HPDE6-E6E7 (cell line): ENCODE data around the gene DVL1.
A peak's percentile ranks its signal among the peaks of the same experiment; 100 is the strongest.
"Not testable (repeated sequence)": the region's sequence is repeated elsewhere in the genome, so short reads cannot be mapped to it uniquely, and the experiment has no call there.

Source experiments
- DNase-seq: peaks from one replicate; pipeline ENCODE4 v3.0.0; 2011; ENCODE audit warnings: missing footprints; ENCODE audit errors: extremely low spot score

The DVL1 gene

DNA sequence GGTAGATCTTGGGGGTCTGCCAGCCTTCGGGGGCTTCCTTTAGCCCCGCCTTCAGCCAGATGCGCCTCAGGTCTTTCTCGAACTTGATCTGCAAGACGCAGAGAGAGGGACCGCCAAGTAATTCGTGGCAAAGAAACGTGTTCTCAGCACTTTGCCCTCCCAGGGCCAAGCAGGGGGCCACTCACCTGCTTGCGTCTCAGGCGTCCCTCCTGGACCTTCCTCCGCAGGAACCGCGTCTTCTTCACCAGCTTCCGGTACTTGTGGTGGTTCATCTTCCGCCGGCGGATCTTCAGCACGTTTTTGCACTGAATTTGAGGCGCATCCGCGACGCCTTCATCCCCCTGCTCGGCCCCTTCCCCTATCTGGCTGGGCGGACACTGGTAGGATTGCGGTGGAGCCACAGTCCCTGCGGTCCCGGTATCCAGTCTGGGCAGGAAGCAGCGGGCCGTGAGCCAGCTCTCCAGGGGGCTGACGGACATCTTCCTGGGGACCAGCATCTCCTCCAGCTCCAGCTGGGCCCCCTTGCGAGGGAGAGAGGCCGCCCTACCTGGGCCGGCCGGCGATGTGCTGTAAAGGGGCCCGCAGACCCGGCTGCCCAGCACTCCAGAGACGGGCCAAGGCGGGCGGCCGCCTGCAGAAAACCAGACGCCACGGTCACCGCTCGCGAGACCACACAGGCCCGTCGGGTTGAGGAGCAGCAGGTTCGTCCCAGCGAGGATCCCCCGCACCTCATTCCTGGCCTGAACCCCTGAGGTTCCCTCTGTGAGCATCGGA is 24.8 kb upstream of the DVL1 start:
- no peak for DNase-seq

DNA sequence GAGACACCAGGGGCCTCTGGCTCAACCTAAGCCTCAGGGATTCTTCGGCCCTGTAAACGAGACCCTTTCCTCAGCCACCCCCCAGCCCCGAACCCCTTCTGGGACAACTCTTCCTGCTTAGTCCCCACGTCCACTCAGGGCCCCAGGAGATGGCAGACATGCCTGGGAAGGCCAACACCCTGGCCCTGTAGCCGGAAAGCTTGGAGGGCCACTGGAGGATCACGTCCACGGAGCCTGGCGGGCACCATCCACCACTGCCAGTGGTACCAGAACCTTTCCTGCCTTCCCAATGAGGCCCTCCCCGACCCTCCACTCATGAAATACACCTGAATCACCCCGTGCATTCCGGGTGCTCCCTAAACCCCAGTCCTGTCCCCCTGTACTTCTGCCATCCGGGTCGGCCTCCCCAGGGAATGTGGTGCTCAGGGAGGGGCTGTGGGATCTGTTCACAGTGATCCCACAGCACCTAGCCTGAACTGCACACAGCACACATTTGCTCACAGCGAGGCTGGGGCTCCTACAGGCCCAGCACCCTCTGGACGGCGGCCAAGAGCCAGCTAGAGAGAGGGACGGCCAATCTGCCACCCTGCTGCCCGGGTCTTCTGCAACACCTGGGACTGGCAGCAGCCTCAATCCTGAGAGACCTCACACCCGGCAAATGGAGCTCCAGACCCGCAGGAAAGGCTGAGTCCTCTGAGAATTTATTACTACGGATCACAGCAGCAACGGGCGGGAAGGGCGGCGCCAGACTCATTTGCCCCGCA is 24.0 kb upstream of the DVL1 start:
- no peak for DNase-seq

DNA sequence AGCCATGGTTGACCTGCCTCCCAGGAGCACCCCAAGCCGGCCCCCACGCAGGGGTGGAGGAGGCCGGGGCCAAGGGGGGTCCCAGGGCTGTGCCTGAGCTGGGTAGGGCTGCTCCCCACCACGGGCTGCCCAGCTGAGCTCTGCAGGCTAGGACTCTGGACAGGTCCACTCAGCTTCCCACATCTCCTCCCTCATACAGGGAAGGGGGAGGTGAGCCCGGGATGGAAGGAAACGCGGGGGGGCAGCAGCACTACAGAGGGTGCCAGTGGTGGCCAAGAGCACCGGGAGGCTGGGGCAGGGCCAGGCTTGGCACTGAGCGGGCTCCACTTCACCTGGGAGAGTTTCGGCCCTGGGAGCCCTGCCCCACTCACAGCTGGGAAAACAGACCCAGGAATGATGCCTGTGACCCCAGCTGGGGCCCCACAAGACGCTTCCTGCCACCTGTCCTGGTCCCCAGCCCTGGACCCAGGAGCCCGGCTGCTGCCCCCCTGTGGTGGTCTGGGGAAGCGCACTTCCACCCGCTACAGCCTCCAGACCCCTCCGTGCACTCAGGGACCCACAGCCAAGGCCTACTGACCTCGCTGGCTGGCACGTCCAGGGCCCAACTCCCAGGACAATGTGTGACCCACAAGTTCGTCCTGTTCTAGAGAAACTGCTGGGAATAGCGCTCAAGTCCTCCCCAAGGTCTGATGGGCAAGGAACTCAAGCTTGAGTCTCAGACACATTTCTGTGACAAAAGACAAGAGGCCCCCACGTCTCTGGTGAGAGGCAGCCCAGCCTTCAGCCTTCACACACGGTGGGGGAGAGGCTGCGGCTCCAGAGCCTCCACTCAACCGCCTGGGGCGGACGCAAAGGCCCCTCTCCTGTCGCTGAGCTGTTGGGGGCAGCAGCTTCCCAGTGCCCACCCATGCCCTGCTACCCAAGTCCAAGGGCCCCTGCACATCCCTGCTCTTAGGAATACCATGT is 22.8 kb upstream of the DVL1 start:
- DNase-seq: peak; percentile 72

DNA sequence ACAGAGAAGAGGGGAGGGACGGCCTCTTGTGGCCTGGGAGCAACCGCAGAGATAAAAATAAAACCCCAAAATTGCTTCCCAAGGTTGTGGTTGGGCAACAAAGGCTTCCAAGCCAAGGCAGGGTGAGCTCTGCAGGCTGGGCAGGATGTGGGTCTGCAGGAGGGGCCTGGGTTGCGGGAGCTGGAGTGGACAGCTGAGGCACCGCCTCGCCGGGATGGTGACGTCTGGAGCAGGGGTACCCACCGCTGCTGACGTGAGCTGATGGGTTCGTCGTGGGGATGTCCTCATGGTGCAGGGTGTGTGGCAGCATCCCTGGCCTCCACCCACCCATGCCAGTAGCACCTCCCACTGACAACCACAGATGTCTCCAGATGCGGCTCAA is 22.1 kb upstream of the DVL1 start:
- no peak for DNase-seq

DNA sequence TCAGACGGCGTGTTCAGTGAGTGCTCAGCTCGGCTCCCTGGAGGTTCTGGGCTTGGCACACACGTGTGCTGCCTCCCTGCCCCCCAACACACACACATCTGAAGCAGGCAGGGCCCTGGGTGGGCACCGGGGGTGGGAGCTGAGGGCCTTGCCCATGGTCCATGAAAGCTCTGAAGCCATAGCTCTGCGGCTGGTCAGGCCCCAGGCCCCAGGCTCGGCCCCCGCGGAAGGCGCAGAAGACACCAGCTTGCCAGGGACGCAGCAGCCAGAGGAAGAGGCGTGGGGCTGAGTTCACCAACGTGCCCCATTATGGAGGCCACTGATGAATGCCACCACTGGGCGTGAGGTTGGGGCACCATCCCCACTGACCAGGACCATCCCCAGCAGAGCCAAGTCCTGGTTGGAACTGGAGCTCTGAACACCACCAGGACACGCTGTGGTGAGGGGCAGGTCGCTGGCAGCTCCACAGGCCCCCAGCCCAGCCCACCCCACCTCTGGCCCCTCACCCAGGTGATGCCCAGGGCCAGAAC is 21.6 kb upstream of the DVL1 start:
- DNase-seq: no peak

DNA sequence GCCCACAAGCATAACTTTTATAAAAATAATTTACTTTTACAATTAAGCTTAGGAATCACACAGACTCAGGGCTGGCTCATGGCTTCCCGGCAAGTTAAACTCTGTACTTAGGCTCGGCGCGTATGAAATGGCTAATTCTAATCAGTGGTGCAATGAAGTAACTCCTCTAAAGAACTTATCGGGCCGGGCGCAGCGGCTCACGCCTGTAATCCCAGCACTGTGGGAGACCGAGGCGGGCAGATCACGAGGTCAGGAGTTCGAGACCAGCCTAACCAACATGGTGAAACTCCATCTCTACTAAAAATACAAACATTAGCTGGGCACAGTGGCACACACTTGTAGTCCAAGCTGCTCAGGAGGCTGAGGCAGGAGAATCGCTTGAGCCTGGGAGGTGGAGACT is 20.9 kb upstream of the DVL1 start:
- DNase-seq: not testable (repeated sequence)

DNA sequence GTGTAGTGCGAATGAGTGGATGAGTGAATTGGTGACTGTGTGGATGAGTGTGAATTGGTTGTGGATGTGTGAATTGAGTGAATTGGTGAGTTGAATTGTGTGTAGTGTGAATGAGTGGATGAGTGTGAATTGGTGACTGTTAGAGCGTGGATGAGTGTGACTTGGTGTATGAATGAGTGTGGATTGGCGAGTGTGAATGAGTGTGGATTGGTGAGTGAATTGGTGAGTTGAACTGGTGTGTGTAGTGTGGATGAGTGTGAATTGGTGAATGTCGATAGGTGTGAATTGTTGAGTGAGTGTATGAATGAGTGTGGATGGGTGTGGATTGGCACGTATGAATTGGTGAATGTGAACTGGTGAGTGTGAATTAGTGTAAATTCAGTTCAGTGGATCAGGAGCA is 18.1 kb upstream of the DVL1 start:
- DNase-seq: no peak

DNA sequence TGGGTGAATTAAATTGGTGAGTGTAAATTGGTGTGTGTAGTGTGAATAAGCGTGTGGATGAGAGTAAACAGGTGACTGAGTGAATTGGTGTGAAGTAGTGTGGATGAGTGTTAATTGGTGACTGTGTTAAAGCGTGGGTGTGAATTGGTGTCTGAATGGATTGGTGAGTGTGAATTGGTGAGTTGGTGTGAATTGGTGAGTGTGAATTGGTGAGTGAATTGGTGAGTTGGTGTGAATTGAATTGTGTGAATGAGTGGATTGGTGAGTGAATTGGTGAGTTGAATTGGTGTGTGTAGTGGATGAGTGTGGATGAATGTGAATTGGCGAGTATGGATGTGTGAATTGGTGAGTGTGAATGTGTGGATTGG is 17.5 kb upstream of the DVL1 start:
- DNase-seq: no peak

DNA sequence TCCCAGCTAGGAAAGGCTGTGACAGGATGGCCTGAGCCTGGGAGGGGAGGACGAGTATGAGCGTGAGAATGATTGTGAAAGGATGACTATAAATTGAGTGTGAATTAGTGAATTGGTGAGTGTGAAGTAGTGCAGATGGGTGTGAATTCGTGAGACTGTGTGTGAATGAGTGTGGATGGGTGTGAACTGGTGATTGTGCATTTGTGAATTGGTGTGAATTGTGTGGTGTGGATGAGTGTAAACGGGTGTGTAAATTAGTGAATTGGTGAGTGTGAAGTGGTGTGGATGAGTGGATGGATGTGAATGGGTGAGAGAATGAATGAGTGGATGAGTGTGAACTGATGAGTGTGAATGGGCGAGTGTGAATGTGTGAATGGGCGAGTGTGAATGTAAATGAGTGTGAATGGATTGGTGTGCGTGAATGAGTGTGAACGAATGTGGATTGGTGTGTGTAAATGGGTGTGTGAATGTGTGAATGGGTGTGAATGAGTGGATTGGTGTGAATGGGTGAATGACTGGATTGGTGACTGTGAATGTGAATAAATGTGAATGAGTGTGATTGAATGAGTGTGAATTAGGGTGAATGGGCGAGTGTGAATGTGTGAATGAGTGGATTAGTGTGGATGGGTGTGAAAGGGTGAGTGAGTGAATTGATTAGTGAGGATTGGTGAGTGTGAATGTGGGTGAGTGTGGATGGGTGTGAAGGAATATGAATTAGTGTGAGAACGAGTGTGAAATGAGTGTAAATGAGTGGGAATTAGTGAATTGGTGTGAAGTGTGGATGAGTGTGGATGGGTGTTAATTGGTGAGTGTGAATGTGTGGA is 16.9 kb upstream of the DVL1 start:
- no peak for DNase-seq

DNA sequence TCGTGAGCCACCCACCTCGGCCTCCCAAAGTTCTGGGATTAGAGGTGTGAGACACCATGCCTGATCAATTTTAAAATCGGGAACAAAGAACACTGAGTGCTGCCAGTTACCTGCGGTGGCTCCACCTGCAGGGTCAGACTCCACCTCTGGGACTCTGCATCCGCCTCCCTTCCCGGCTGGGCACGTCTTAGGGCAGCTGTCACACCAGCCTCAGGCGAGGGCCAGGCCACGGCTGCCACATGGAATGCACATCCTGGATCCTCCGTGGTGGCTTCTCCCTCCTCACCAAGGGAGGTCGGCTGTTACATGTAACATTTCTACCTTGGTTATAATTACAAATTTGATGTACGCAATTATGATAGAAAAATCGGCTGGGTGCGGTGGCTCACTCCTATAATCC is 15.0 kb upstream of the DVL1 start:
- no peak for DNase-seq

DNA sequence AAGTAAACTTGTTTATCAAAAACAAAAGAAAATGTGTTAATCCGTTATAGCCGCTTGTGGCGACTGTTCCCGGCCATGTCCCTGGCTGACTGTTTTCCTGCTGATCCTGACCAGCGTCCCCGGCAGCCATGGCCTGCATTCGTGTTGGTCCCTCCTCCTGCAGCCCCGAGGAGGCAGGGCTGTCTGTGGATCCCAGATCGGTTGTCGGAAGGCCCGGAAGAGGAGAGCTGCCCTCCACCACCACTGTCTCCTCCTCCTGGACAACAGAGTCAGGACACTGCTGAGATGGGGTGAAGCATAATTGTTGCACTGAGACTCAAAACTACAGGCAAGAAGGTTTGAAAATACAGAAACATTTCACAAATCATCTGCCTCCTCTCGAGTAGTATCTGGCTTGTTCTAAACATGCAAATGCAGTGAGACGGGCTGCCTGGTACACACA is 12.8 kb upstream of the DVL1 start:
- no peak for DNase-seq

DNA sequence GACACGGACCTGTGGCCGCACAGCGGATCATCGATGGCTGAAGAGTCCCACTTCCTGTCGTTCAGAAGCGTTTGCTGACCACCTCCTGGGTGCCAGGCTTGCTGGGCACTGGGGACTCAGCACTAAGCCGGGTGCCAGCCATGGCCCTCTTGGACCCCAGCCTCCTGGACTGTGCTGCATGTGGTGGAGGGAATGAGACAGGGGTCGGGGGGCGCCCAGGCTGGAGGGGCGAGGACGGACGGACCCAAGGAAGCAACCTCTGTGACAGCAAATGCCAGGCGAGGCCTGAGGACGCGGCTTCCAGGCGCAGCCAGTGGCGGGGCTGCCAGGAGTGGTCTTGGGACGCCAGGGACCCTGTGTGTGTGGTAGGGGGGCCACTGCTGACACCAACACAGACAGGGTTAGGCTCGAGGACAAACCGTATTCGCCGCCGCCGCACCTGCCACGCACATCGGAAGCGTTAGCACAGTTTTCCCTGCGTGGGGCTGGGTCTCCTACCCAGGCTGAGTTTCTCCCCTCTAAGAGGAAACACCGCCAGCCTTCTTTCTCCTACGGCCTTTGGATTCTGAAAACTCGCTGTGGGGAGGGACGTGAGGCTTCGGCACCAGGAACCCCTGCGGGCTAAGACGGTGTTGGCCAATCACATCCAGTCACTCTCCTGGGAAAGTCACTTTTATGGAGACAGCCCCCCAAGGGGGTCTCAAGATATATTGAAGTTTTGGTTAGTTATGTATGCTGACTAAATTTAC is 12.2 kb upstream of the DVL1 start:
- DNase-seq: no peak

DNA sequence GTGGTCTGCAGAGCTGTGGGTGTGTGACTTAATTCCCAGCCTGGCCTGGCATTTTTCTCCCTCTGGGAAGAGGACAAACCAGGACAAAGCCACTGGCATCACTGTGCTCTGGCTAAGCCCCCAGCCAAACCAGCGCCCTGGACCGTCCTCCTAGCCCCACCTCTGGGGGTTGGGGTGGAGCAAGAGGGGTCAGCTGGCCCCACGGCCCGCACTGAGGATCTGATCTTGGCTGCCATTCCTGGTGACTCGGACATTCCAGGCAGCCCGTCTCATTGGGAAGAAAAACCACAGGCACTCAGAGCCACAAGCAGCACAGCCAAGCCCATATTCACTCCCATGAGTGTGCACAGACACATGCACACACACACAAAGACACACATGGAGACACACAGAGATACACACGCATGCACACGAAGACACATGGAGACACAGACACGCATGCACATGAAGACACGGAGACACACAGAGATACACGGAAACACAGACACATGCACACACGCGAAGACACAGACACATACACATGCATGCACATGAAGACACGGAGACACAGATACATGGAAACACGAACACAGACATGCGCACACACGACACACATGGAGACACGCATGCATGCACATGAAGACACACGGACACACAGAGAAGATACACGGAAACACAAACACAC is 11.4 kb upstream of the DVL1 start:
- no peak for DNase-seq

DNA sequence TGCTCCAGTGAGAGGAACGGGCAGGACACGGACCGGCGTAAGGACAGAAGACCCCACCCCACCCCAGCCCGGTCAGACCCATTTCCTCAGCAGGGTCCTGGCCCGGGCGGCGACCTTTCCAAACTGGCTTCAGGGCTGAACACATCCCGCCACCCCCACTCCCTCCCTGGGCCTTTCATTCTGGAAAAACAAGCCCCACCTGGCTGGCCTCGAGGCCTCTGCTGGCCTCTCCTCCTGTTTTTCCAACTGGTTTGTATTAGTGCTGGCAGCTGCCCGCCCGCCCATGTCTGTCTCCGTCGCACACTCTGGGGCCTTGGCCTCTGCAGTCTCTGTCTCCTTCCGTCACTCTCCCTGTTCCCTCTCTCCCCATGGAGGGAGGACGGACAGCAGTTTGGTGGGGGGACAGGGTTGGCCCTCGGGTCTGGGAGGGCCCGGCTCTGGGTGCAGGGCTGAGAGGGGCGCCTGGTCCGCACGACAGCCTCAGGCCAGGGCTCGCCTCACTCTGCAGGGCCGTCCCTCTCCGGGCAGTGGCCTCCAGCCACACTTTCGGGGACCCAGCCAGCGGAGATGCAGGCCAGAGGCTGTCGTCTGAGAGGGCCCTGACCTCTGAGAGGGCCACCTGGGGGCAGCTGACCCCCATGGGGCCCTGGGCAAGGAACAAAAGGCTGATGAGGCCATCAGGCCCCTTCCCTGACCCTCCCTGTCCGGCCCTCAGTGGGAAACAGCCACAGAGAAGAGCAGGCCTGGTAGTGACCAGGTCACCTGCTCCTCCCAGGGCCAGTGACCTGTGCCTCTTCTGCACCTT is 10.6 kb upstream of the DVL1 start:
- no peak for DNase-seq

DNA sequence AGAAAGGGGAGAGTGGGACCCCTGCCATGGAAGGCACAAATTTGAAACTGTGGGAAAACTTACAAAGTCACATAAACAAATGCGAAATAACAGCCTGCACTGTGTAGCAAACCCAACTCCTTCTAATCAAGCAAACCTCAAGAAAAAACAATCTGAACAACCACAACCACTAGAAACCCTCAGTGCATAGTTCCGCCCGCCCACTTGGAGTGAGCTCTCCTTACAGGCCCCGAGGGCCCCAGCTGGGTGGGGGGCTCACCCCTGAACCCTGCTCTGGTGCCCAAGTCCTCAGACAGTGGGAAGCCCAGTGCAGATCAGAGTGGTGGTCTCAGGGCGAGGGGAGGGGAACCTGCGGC is 10.1 kb upstream of the DVL1 start:
- DNase-seq: no peak

DNA sequence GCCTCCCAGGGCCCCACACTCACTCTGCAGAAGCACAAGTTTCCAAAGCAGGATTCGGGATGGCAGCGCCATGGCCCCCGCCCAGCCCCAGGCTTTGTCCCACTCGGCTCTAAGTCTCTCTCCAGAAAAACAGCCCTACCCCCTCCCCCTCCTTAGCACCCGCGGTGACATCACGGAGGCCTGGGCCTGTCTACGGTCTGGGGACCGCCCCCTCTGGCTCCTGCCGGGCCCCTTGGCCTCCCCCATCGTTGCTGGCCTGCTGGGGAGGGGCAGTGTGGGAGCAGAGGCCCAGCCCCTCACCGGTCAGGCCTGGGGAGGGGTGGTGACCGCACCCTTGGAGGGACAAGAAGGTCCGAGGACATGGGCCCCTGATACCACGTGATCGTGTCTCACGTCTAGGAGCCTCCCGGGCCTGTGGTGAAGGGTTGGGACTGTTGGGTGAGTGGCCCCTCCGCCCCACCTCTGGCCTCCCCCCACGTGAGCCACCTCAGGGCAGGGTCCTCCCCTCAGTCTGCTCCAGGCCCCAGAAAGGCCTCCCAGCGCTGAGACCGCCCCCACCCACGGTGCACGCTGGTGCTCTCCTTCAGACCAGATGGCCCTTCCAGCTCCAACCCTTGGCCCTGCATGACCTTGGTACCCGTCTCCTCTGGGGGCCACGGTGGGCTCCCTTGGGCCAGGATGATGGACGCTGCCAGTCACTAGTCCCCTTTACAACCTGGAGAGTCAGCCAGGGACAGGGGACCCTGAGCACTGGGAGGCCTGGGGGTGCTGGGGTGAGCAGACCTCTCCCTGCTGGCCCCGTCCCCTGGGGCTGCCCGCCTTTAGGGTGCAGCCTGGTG is 9.4 kb upstream of the DVL1 start, which contains the start of gene MXRA8:
Gene MXRA8 (minus strand): TSS at position 123 of the 839 bp plus-strand sequence. CDS start 51 bp downstream, at position 72.
- DNase-seq: no peak

DNA sequence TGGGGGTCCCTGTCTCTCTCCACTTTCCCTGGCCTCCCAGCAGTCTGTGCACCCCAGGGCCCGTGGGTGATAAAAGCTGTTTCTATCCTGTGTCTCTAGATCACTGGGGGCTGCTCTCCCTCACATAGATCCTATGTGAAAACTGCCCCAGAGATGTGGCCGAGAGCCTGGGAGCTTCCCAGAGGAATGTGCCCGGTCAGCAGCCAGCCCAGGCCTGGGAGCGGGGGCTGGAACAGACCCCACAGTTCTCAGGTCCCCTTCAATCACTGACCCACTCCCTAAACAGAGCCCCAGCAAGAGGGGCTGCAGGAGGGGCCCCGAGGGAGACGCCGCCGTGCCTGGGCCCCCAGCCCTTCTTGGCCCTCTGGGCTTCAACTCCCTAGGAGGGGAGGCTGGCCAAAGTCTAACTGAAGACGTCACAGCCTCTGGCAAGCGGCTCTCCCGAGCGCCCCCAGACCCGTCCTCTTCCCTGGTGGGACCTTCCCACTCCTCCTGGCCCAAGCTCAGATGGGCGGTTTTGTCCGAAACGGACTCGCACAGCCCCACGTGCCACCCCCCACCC is 8.7 kb upstream of the DVL1 start:
- no peak for DNase-seq
